ENCODE measurements around the gene TAS2R1. TPM values are rescaled to one million over a fixed set of nuclear protein-coding genes. Genes with fewer than 3 reads are reported as not detected.

TAS2R1 gene
- total RNA-seq, 1 donor, result 0.43 TPM

DNA sequence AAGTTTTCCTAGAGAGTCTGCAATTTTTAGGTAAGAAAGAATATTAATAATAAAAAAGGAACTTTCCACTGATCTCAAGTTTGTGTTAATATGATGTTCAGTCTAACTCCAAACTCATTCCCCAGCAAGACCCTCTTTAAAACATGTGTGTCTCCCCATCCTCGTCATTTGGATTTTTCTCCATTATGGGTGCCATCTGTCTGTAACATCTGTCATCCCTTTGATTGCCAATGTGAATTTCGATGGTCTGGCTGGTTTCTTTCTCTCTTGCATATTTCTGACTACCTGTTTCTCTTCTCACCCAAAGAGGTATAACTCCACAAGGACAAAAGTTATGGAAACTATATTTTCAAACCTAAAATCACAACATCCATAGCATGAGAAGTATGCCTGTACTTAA is 4.4 kb downstream of the TAS2R1 start:
- no peak for DNase-seq (ENCODE audit: low read depth)
- no peak for TF ChIP-seq CTCF (IDR thresholded peaks at IDR 0.05; ENCODE audit: insufficient read depth, low read depth, low read length)

GRCh38 chr5:9625286-9625685 is 4.9 kb downstream of the TAS2R1 start:
- TF ChIP-seq CTCF (IDR thresholded peaks at IDR 0.05; ENCODE audit: insufficient read depth, low read depth, low read length), result no peak
- no peak overlapping the region for H3K4me3 ChIP-seq (ENCODE audit: low read depth, low read length)

More for the DNA sequence above, 4.4 kb downstream of the TAS2R1 start:
- H3K4me3 ChIP-seq (ENCODE audit: low read depth, low read length), result no peak overlapping the region

DNA sequence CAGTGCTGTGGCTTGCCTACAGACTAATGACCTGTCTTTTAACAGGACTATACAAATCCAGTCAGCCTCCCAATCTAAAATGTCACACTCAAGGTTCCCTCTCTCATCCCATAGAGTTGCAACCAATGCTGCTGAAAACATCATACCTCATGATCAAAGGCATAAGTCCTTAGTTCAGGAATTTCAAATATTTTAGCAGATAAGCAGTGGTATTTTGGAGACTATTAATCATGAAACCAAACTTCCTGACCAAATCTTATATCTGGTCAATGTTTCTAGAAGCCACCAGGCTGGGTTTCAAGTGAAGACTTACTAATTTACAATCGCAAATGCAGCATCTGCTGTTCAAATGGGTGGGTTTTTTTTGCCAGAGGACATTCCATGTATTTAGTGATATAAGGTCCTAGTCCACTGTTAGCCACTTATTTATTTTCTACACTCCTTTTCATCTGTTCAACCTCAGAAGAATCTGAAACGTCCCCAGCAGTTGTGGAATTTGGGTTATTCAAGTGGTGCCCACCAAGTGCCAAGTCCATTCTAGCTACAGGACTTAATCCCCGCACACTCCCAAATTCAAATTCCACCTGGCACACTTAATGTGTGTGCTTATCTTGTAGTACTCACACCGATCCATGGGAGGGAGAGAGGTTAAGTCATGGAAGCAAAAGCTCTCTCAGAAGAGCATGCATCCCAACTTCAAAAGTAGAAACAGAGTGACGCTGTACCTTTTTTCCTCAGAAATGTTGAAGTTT is 5.8 kb downstream of the TAS2R1 start:
- no peak overlapping the region for H3K4me3 ChIP-seq (ENCODE audit: low read depth, low read length)
- TF ChIP-seq CTCF (IDR thresholded peaks at IDR 0.05; ENCODE audit: insufficient read depth, low read depth, low read length), result no peak
- DNase-seq (ENCODE audit: low read depth), result peak; percentile 54

More at GRCh38 chr5:9625286-9625685, 4.9 kb downstream of the TAS2R1 start:
- no peak for DNase-seq (ENCODE audit: low read depth)

DNA sequence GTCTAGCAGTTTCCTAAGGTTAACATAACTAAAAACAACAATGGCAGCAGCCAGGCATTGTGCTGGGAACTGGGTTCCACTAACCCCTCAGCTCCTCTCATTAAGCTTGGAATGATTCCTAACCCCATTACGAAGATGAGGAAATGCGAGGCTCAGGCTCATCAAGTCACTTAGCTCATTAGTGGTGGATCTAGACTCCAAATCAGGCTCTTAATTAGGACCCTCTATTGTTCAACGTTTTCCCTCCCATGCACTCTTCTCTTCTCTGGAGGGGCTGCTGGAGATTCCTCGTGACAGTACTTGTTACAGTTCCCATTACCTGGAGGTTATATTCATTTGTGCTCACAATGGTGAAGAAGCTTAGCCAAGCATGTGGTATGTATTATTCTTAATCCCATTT is 6.5 kb downstream of the TAS2R1 start:
- H3K4me3 ChIP-seq (ENCODE audit: low read depth, low read length), result no peak overlapping the region
- no peak for DNase-seq (ENCODE audit: low read depth)
- no peak for TF ChIP-seq CTCF (IDR thresholded peaks at IDR 0.05; ENCODE audit: insufficient read depth, low read depth, low read length)

DNA sequence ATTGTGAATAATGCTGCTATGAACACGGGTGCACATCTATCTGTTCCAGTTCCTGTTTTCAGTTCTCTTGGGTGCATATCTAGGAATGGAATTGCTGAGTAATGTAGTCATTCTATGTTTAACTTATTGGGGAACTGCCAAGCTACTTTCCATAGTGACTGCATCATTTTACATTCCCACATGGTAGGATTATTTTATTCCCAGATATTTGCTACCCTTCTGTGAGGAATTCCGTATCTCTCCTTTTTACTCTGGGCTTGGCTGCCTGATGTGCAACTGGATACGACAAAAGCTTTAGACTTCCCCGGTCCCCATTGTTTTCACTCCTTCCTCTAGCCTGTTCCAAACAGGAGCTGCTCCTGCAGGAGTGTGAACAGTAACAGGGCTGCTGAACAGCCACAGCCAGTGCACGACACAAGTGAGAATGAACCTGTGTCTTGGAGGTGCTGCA is 7.2 kb downstream of the TAS2R1 start:
- DNase-seq (ENCODE audit: low read depth), result peak; percentile 88
- H3K4me3 ChIP-seq (ENCODE audit: low read depth, low read length), result no peak overlapping the region

GRCh38 chr5:9621379-9621903 is 8.7 kb downstream of the TAS2R1 start:
- H3K4me3 ChIP-seq (ENCODE audit: low read depth, low read length), result no peak overlapping the region

More for the DNA sequence above, 7.2 kb downstream of the TAS2R1 start:
- no peak for TF ChIP-seq CTCF (IDR thresholded peaks at IDR 0.05; ENCODE audit: insufficient read depth, low read depth, low read length)

More at GRCh38 chr5:9621379-9621903, 8.7 kb downstream of the TAS2R1 start:
- no peak for TF ChIP-seq CTCF (IDR thresholded peaks at IDR 0.05; ENCODE audit: insufficient read depth, low read depth, low read length)
- DNase-seq (ENCODE audit: low read depth), result peak; percentile 97
